Neural cell (in vitro differentiated cells): ENCODE measurements around the gene ATP11A. TPM values are rescaled to one million over a fixed set of nuclear protein-coding genes. Genes with fewer than 3 reads are reported as not detected.

ENCODE experiments used
- H2AFZ ChIP-seq: fragments of 200-600, 300-800 bp; sonication (generic), shearing (Covaris generic); 2 replicates; pipeline ENCODE4 v1.6.0; 2014; ENCODE audit warnings: low read depth, mild to moderate bottlenecking, antibody characterized with exemption, low read length, moderate library complexity
- H3F3A ChIP-seq: fragments of 200-600 bp; shearing (Covaris generic); 2 replicates; pipeline ENCODE4 v1.6.1; 2016; ENCODE audit warnings: mild to moderate bottlenecking, moderate library complexity, mixed read lengths, antibody characterized with exemption, low read length; ENCODE audit not compliant: insufficient read depth, poor library complexity, severe bottlenecking
- H3K27ac ChIP-seq: fragments of 200-600, 300-800 bp; sonication (generic), shearing (Covaris generic); 2 replicates; pipeline ENCODE4 v1.5.1; 2014; ENCODE audit warnings: mild to moderate bottlenecking, low read length, moderate library complexity
- H3K27me3 ChIP-seq: fragments of 300-800, 200-600 bp; sonication (generic), shearing (Covaris generic); 2 replicates; pipeline ENCODE4 v1.6.0; 2014; ENCODE audit warnings: mild to moderate bottlenecking, low read depth, low read length, moderate library complexity; ENCODE audit not compliant: insufficient read depth
- H3K36me3 ChIP-seq: fragments of 300-800, 200-600 bp; sonication (generic), shearing (Covaris generic); 2 replicates; pipeline ENCODE4 v1.5.1; 2014; ENCODE audit warnings: mild to moderate bottlenecking, antibody characterized with exemption, low read length, moderate library complexity; ENCODE audit not compliant: insufficient read depth
- H3K4me2 ChIP-seq: fragments of 300-800, 200-600 bp; sonication (generic), shearing (Covaris generic); 2 replicates; pipeline ENCODE4 v1.6.0; 2014; ENCODE audit warnings: mild to moderate bottlenecking, low read length
- H3K4me3 ChIP-seq: fragments of 300-800, 200-600 bp; sonication (generic), shearing (Covaris generic); 2 replicates; pipeline ENCODE4 v1.5.1; 2014; ENCODE audit warnings: mild to moderate bottlenecking, low read length, moderate library complexity
- H3K79me2 ChIP-seq: fragments of 200-600 bp; shearing (Covaris generic); replicated peaks from 2 replicates; pipeline ENCODE4 v1.6.0; 2014; ENCODE audit warnings: mild to moderate bottlenecking, low read length, moderate library complexity; ENCODE audit not compliant: insufficient read depth
- H3K9ac ChIP-seq: fragments of 300-800, 200-600 bp; sonication (generic), shearing (Covaris generic); 2 replicates; pipeline ENCODE4 v1.6.1; 2016; ENCODE audit warnings: mild to moderate bottlenecking, low read length, mixed read lengths
- H3K9me2 ChIP-seq: fragments of 200-600 bp; shearing (Covaris generic); 2 replicates; pipeline ENCODE4 v1.6.1; 2016; ENCODE audit warnings: mild to moderate bottlenecking, low read length, mixed read lengths; ENCODE audit not compliant: insufficient read depth
- H3K9me3 ChIP-seq: fragments of 200-600, 300-800 bp; sonication (generic), shearing (Covaris generic); 2 replicates; pipeline ENCODE4 v1.6.1; 2016; ENCODE audit warnings: mild to moderate bottlenecking, mixed run types, low read length, moderate library complexity, mixed read lengths
- H4K20me1 ChIP-seq: fragments of 200-600 bp; shearing (Covaris generic); 2 replicates; pipeline ENCODE4 v1.6.1; 2016; ENCODE audit warnings: mild to moderate bottlenecking, mixed run types; ENCODE audit not compliant: insufficient read depth
- CTCF ChIP-seq: fragments of 450-650 bp; IDR thresholded peaks from 2 replicates; pipeline ENCODE4 v1.5.1; 2014; ENCODE audit warnings: antibody characterized with exemption, mild to moderate bottlenecking, moderate library complexity; ENCODE audit not compliant: poor library complexity, severe bottlenecking
- EP300 ChIP-seq: fragments of 450-650 bp; conservative IDR thresholded peaks from 2 replicates; pipeline ENCODE4 v1.6.1; 2014; ENCODE audit warnings: antibody characterized with exemption, mild to moderate bottlenecking, moderate library complexity; ENCODE audit not compliant: poor library complexity, severe bottlenecking
- EZH2 ChIP-seq: fragments of 200-600, 300-800 bp; shearing (Covaris generic), sonication (generic); IDR thresholded peaks from 2 replicates; pipeline ENCODE4 v1.6.1; 2014; ENCODE audit warnings: antibody characterized with exemption, low read length, borderline replicate concordance, mild to moderate bottlenecking; ENCODE audit not compliant: insufficient read depth, poor library complexity, severe bottlenecking
- MXI1 ChIP-seq: fragments of 450-650 bp; conservative IDR thresholded peaks from 2 replicates; pipeline ENCODE4 v1.6.1; 2014; ENCODE audit warnings: antibody characterized with exemption, mild to moderate bottlenecking; ENCODE audit not compliant: poor library complexity, severe bottlenecking
- POLR2AphosphoS5 ChIP-seq: IDR thresholded peaks from 2 replicates; pipeline ENCODE4 v1.6.1; 2012
- RAD21 ChIP-seq: fragments of 450-650 bp; conservative IDR thresholded peaks from 2 replicates; pipeline ENCODE4 v1.6.1; 2014; ENCODE audit warnings: antibody characterized with exemption, mild to moderate bottlenecking, moderate library complexity
- REST ChIP-seq: IDR thresholded peaks from 2 replicates; pipeline ENCODE4 v1.6.1; 2012; ENCODE audit warnings: borderline replicate concordance
- SMC3 ChIP-seq: fragments of 450-650 bp; conservative IDR thresholded peaks from 2 replicates; pipeline ENCODE4 v1.6.1; 2014; ENCODE audit warnings: antibody characterized with exemption, mild to moderate bottlenecking, moderate library complexity; ENCODE audit not compliant: poor library complexity
- TAF1 ChIP-seq: IDR thresholded peaks from 2 replicates; pipeline ENCODE4 v1.6.1; 2012; ENCODE audit warnings: low read depth
- polyA plus RNA-seq: library from polyadenylated mRNA; depleted of rRNA; stranded (reverse); fragments of >200 nt; gene quantifications from 2 replicates; pipeline ENCODE4 v1.2.3, GENCODE V29; 2014

Gene ATP11A
- polyA plus RNA-seq, 1 donor from 2014 or later: 3.0 TPM

- Histone ChIP-seq H2AFZ (no peak overlapping the region), H3K4me3 (no peak overlapping the region), H3K27me3 (no peaks in the 10 kb centered on the region), H3K9me2 (no peaks in the 10 kb centered on the region), H3K36me3 (no peaks in the 10 kb centered on the region), H4K20me1 (no peaks in the 10 kb centered on the region), H3K27ac (no peak overlapping the region), H3K9ac (no peak overlapping the region), H3F3A (no peaks in the 10 kb centered on the region), H3K9me3 (no peaks in the 10 kb centered on the region), H3K4me2 (no peak overlapping the region), H3K79me2 (no peaks in the 10 kb centered on the region)
- no peak for TF ChIP-seq CTCF
- TF ChIP-seq RAD21: no peak
- TF ChIP-seq SMC3: no peak
- no peak for TF ChIP-seq EP300
- no peak for TF ChIP-seq REST
- no peak for TF ChIP-seq EZH2
- no peak for TF ChIP-seq MXI1
- no peak for TF ChIP-seq TAF1
- no peak for TF ChIP-seq POLR2AphosphoS5
Observed at GRCh38 chr13:112767506-112768471, 78.0 kb downstream of the ATP11A start.

GRCh38 chr13:112768795-112769481, 79.1 kb downstream of the ATP11A start:
- Histone ChIP-seq H3K9me2 (no peaks in the 10 kb centered on the region), H2AFZ (no peak overlapping the region), H3K36me3 (no peaks in the 10 kb centered on the region), H4K20me1 (no peaks in the 10 kb centered on the region), H3K9ac (no peak overlapping the region), H3K79me2 (no peaks in the 10 kb centered on the region), H3F3A (no peaks in the 10 kb centered on the region), H3K9me3 (no peaks in the 10 kb centered on the region), H3K27ac (no peak overlapping the region), H3K4me3 (no peak overlapping the region), H3K4me2 (no peak overlapping the region), H3K27me3 (no peaks in the 10 kb centered on the region)
- TF ChIP-seq MXI1 (no peak), EP300 (no peak), SMC3 (no peak), TAF1 (no peak), CTCF (no peak), POLR2AphosphoS5 (no peak), RAD21 (no peak), REST (no peak), EZH2 (no peak)
